ENCODE measurements around the gene BNIP3.

DNA sequence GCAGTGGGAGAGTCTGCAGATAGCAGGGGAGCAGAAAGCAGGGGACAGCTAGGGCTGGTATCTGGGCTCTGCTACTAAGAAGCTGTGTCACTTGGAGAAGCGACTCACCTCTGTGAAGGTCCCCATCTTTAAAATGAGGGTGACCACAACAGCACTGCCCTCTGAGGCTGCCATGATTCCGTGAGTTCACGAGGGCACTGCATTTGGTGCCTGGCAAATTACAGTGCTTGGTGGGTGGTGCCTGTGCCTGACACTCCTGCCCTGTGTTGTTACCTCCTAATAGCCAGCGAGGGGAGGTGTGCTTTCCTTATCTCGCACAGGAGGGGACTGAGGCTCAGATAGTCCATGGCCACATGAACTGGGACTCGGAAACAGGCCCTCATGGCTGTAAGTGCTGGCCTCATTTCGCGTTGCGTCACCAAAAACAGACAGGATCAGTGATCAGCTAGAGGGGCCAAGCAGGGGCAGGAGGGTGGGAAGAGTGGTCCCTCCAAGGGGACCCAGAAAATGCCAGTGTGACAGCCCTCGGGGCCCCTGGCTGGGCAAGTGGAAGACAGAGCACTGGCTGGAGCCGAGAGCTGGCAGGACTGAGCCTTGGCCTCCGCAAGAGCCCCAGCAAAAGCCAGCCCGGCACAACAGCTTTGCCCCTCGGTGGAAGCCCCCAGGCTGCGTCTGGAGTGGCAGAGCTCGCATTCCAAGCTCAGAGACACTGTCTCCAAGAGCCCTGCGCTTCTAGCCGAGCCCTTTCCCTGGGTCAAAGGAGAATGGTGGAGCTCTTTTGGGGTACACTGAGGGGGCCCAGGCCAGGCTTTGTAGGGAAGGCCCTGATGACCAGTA is 17.3 kb upstream of the BNIP3 start:
- no peak for TF ChIP-seq SP1 (IDR thresholded peaks at IDR 0.05; ENCODE audit: low read depth)
- no peak for TF ChIP-seq CTCF (IDR thresholded peaks at IDR 0.05 in 2 of 3, conservative IDR thresholded peaks at IDR 0.05 in 1 of 3; ENCODE audit: borderline replicate concordance in 1 of 3, insufficient read depth in 1 of 3, low read depth in 2 of 3, low read length in 2 of 3)
- no peak for TF ChIP-seq POLR2A (IDR thresholded peaks at IDR 0.05; ENCODE audit: borderline replicate concordance, extremely low read depth, insufficient read depth, insufficient read length)
- TF ChIP-seq SIN3A (IDR thresholded peaks at IDR 0.05; ENCODE audit: low read depth): no peak
- no peak for TF ChIP-seq EZH2 (IDR thresholded peaks at IDR 0.05)
- no peak for TF ChIP-seq POLR2AphosphoS5 (IDR thresholded peaks at IDR 0.05; ENCODE audit: low read depth, low read length)
- TF ChIP-seq ELF1 (IDR thresholded peaks at IDR 0.05; ENCODE audit: borderline replicate concordance, low read depth): no peak
- TF ChIP-seq EGR1 (IDR thresholded peaks at IDR 0.05; ENCODE audit: low read depth): no peak
- no peak for TF ChIP-seq EZH2phosphoT487 (IDR thresholded peaks at IDR 0.05; ENCODE audit: borderline replicate concordance)
- no peak for TF ChIP-seq RAD21 (IDR thresholded peaks at IDR 0.05; ENCODE audit: low read depth)
- no peak for TF ChIP-seq ZNF274 (IDR thresholded peaks at IDR 0.05; ENCODE audit: low read depth, low read length)

Data from HCT116 (cell line).